ENCODE measurements around the gene TNRC18. TPM values are rescaled to one million over a fixed set of nuclear protein-coding genes. Genes with fewer than 3 reads are reported as not detected.

Gene TNRC18
- polyA plus RNA-seq, 3 donors: 0.64 to 49.9 (median 0.70) TPM

- no peak overlapping the region for H3K27ac ChIP-seq (ENCODE audit: low read depth in 1 of 2, low read length in 2 of 2)
- H3K4me3 Mint-ChIP-seq: no peak overlapping the region
- TF ChIP-seq, protein P1, sequence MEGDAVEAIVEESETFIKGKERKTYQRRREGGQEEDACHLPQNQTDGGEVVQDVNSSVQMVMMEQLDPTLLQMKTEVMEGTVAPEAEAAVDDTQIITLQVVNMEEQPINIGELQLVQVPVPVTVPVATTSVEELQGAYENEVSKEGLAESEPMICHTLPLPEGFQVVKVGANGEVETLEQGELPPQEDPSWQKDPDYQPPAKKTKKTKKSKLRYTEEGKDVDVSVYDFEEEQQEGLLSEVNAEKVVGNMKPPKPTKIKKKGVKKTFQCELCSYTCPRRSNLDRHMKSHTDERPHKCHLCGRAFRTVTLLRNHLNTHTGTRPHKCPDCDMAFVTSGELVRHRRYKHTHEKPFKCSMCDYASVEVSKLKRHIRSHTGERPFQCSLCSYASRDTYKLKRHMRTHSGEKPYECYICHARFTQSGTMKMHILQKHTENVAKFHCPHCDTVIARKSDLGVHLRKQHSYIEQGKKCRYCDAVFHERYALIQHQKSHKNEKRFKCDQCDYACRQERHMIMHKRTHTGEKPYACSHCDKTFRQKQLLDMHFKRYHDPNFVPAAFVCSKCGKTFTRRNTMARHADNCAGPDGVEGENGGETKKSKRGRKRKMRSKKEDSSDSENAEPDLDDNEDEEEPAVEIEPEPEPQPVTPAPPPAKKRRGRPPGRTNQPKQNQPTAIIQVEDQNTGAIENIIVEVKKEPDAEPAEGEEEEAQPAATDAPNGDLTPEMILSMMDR (IDR thresholded peaks at IDR 0.05): no peak
- 87% methylated on average over 16 of the region's 16 CpGs for WGBS (ENCODE audit: insufficient coverage)
- H3K4me2 ChIP-seq (replicated peaks; ENCODE audit: extremely low read depth, low read length, poor library complexity, severe bottlenecking): no peak overlapping the region
- peaks cover 8% of the 10 kb centered on the region for H3K79me2 ChIP-seq (ENCODE audit: insufficient read depth, low read length)
- intact Hi-C loops (cut with micrococcal nuclease): no loop called here
- no peak overlapping the region for H3K9ac ChIP-seq (ENCODE audit: insufficient read depth, low read length, poor library complexity, severe bottlenecking)
- peaks cover 26 to 30% of the 10 kb centered on the region in 2 donors for H3K4me1 ChIP-seq (ENCODE audit: control insufficient read depth in 1 of 2, insufficient read depth in 2 of 2, low read length in 2 of 2)
- H3K9me3 Mint-ChIP-seq: peaks cover 0 to 2% (median 0%) of the 10 kb centered on the region in 7 donors
- H3K27ac Mint-ChIP-seq: peak overlapping the region in 1 of 7 donors; percentile 11
- no peak for DNase-seq
- peaks cover 33% of the 10 kb centered on the region for H3K4me1 Mint-ChIP-seq
- peaks cover 0 to 2% of the 10 kb centered on the region in 2 donors for H3K36me3 Mint-ChIP-seq
- H3K27me3 Mint-ChIP-seq (ENCODE audit: low read depth in 3 of 3): peaks cover 1 to 4% (median 2%) of the 10 kb centered on the region in 3 donors
- H4K20me1 ChIP-seq (ENCODE audit: insufficient read depth, low read length): no peaks in the 10 kb centered on the region
- no peaks in the 10 kb centered on the region for H3K27me3 ChIP-seq (ENCODE audit: control insufficient read depth in 2 of 2, insufficient read depth in 2 of 2, low read length in 2 of 2)
- H2AFZ ChIP-seq (ENCODE audit: insufficient read depth, low read depth, low read length, poor library complexity, severe bottlenecking): no peak overlapping the region
- H3K4me3 ChIP-seq (replicated peaks in 1 of 3; ENCODE audit: low read depth in 2 of 3, low read length in 3 of 3): no peak overlapping the region
- no peaks in the 10 kb centered on the region for H3K36me3 ChIP-seq (replicated peaks in 1 of 2; ENCODE audit: control insufficient read depth in 1 of 2, insufficient read depth in 2 of 2, low read length in 2 of 2)
- H3K9me3 ChIP-seq (replicated peaks in 1 of 2; ENCODE audit: control insufficient read depth in 1 of 2, insufficient read depth in 1 of 2, low read length in 2 of 2): no peaks in the 10 kb centered on the region
Observed at GRCh38 chr7:5443678-5444077, 20.0 kb upstream of the TNRC18 start.

GRCh38 chr7:5442757-5443305 lies 19.2 kb upstream of the TNRC18 start:
- H3K9ac ChIP-seq (ENCODE audit: insufficient read depth, low read length, poor library complexity, severe bottlenecking): no peak overlapping the region

More at GRCh38 chr7:5442757-5443305, 19.2 kb upstream of the TNRC18 start:
- no peak for DNase-seq
- Mint-ChIP-seq H3K27ac (peak overlapping the region in 4 of 7 donors; percentile 25 to 89 (median 88)), H3K9me3 (peaks cover 0 to 2% (median 0%) of the 10 kb centered on the region in 7 donors), H3K36me3 (peaks cover 0 to 2% of the 10 kb centered on the region in 2 donors), H3K27me3 (ENCODE audit: low read depth in 3 of 3) (peaks cover 1 to 2% (median 2%) of the 10 kb centered on the region in 3 donors), H3K4me3 (no peak overlapping the region), H3K4me1 (peaks cover 33% of the 10 kb centered on the region)
- 76% methylated on average over 12 of the region's 20 CpGs for WGBS (ENCODE audit: insufficient coverage)
- peaks cover 8% of the 10 kb centered on the region for H3K79me2 ChIP-seq (ENCODE audit: insufficient read depth, low read length)
- H3K4me2 ChIP-seq (replicated peaks; ENCODE audit: extremely low read depth, low read length, poor library complexity, severe bottlenecking): peak overlapping the region; percentile 73
- TF ChIP-seq, protein P1 (IDR thresholded peaks at IDR 0.05): no peak
- no peaks in the 10 kb centered on the region for H3K36me3 ChIP-seq (replicated peaks in 1 of 2; ENCODE audit: control insufficient read depth in 1 of 2, insufficient read depth in 2 of 2, low read length in 2 of 2)
- H4K20me1 ChIP-seq (ENCODE audit: insufficient read depth, low read length): no peaks in the 10 kb centered on the region
- no peaks in the 10 kb centered on the region for H3K27me3 ChIP-seq (ENCODE audit: control insufficient read depth in 2 of 2, insufficient read depth in 2 of 2, low read length in 2 of 2)
- peaks cover 26 to 30% of the 10 kb centered on the region in 2 donors for H3K4me1 ChIP-seq (ENCODE audit: control insufficient read depth in 1 of 2, insufficient read depth in 2 of 2, low read length in 2 of 2)
- H3K9me3 ChIP-seq (replicated peaks in 1 of 2; ENCODE audit: control insufficient read depth in 1 of 2, insufficient read depth in 1 of 2, low read length in 2 of 2): peaks cover 0 to 2% of the 10 kb centered on the region in 2 donors
- H2AFZ ChIP-seq (ENCODE audit: insufficient read depth, low read depth, low read length, poor library complexity, severe bottlenecking): no peak overlapping the region
- no peak overlapping the region for H3K4me3 ChIP-seq (replicated peaks in 1 of 3; ENCODE audit: low read depth in 2 of 3, low read length in 3 of 3)
- peak overlapping the region; percentile 37 to 78 for H3K27ac ChIP-seq (ENCODE audit: low read depth in 1 of 2, low read length in 2 of 2)
- intact Hi-C loops (cut with micrococcal nuclease): no loop called here

All from CD14-positive monocyte (primary cell).